Fibroblast of skin of right biceps (primary cell): ENCODE data around the gene CCDC66.
"Not testable (repeated sequence)": the region's sequence is repeated elsewhere in the genome, so short reads cannot be mapped to it uniquely, and the experiment has no call there.

Experiments used
- DNase-seq: peaks from one replicate; pipeline ENCODE4 v3.0.0-alpha.2; 2013

The CCDC66 gene

GRCh38 chr3:56556908-56557830 is at the start of gene CCDC66:
Gene CCDC66, plus strand, starts transcription at chr3:56557175. Its CDS starts 68 bp downstream, at chr3:56557243.
- DNase-seq, result peak; percentile 93

- DNase-seq, result no peak
These were observed 37.3 kb upstream of the CCDC66 start for GRCh38 chr3:56519641-56520040.

GRCh38 chr3:56522374-56522773 is 34.6 kb upstream of the CCDC66 start:
- no peak for DNase-seq

- no peak for DNase-seq
These were observed 31.7 kb upstream of the CCDC66 start for GRCh38 chr3:56525291-56525690.

GRCh38 chr3:56536735-56537134 is 20.2 kb upstream of the CCDC66 start:
- DNase-seq, result no peak

GRCh38 chr3:56547486-56547885 is 9.5 kb upstream of the CCDC66 start:
- DNase-seq, result no peak

GRCh38 chr3:56557831-56558170 is 826 bp downstream of the CCDC66 start:
- no peak for DNase-seq

GRCh38 chr3:56573501-56573900 is 16.5 kb downstream of the CCDC66 start:
- no peak for DNase-seq

- not testable (repeated sequence) for DNase-seq
These were observed 25.0 kb downstream of the CCDC66 start for GRCh38 chr3:56581941-56582340.

GRCh38 chr3:56584275-56584674 is 27.3 kb downstream of the CCDC66 start:
- DNase-seq, result not testable (repeated sequence)

- peak; percentile 13 for DNase-seq
These were observed 33.8 kb downstream of the CCDC66 start for GRCh38 chr3:56590814-56591213.

- no peak for DNase-seq
These were observed 34.3 kb downstream of the CCDC66 start for GRCh38 chr3:56591262-56591661.

- DNase-seq, result no peak
These were observed 36.6 kb downstream of the CCDC66 start for GRCh38 chr3:56593455-56594158.

GRCh38 chr3:56595975-56596840 is 39.2 kb downstream of the CCDC66 start:
- no peak for DNase-seq

- not testable (repeated sequence) for DNase-seq
These were observed 51.5 kb downstream of the CCDC66 start for GRCh38 chr3:56608479-56608878.

- no peak for DNase-seq
These were observed 53.8 kb downstream of the CCDC66 start for GRCh38 chr3:56610669-56611335.

- DNase-seq, result no peak
These were observed 54.4 kb downstream of the CCDC66 start for GRCh38 chr3:56611364-56611763.

GRCh38 chr3:56612146-56612545 is 55.2 kb downstream of the CCDC66 start:
- no peak for DNase-seq

- no peak for DNase-seq
These were observed 56.0 kb downstream of the CCDC66 start for GRCh38 chr3:56613016-56613415.

- no peak for DNase-seq
These were observed 59.6 kb downstream of the CCDC66 start for GRCh38 chr3:56616478-56617006.

- no peak for DNase-seq
These were observed 63.4 kb downstream of the CCDC66 start for GRCh38 chr3:56620371-56620770.

GRCh38 chr3:56621681-56622080 is 64.7 kb downstream of the CCDC66 start:
- DNase-seq, result no peak
